ENCODE measurements around the gene FBLL1.
"Not testable (repeated sequence)": the region's sequence is repeated elsewhere in the genome, so short reads cannot be mapped to it uniquely, and the experiment has no call there.

FBLL1 gene

GRCh38 chr5:168557389-168557788, 28.3 kb downstream of the FBLL1 start:
- H3K4me1 ChIP-seq (ENCODE audit: control insufficient read depth in 1 of 2, insufficient read depth in 1 of 2, low read depth in 1 of 2, low read length in 1 of 2): no peaks in the 10 kb centered on the region
- TF ChIP-seq, protein P1, sequence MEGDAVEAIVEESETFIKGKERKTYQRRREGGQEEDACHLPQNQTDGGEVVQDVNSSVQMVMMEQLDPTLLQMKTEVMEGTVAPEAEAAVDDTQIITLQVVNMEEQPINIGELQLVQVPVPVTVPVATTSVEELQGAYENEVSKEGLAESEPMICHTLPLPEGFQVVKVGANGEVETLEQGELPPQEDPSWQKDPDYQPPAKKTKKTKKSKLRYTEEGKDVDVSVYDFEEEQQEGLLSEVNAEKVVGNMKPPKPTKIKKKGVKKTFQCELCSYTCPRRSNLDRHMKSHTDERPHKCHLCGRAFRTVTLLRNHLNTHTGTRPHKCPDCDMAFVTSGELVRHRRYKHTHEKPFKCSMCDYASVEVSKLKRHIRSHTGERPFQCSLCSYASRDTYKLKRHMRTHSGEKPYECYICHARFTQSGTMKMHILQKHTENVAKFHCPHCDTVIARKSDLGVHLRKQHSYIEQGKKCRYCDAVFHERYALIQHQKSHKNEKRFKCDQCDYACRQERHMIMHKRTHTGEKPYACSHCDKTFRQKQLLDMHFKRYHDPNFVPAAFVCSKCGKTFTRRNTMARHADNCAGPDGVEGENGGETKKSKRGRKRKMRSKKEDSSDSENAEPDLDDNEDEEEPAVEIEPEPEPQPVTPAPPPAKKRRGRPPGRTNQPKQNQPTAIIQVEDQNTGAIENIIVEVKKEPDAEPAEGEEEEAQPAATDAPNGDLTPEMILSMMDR (IDR thresholded peaks at IDR 0.05): no peak
- no peak overlapping the region for H3K4me3 ChIP-seq (ENCODE audit: low read depth in 1 of 2, low read length in 1 of 2)
- H3K27ac ChIP-seq: no peak overlapping the region
- no peaks in the 10 kb centered on the region for H3K27me3 ChIP-seq
- peaks cover 57% of the 10 kb centered on the region for H3K36me3 ChIP-seq
- no peaks in the 10 kb centered on the region for H3K9me3 ChIP-seq

DNA sequence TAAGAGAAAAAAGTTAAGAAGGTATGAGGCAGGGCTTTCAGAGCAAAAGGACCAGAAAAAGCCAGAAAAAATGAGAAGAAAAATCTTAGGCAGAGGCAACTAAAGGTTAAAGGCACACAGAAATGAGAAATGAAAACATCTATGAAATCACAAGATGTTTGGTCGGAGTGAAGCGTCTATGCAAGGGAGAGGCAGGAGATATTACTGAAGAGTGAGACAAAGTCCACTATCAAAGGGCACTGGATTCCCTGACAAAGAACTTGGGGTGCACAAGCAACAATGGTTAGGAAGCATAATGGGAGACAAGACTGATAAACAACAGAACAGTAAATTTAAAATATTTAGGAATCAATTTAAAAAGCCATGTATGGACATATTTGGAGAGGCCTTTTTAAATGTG, 33.2 kb downstream of the FBLL1 start:
- Histone ChIP-seq H3K36me3 (peaks cover 63% of the 10 kb centered on the region), H3K9me3 (no peaks in the 10 kb centered on the region), H3K27me3 (no peaks in the 10 kb centered on the region), H3K4me1 (ENCODE audit: control insufficient read depth in 1 of 2, insufficient read depth in 1 of 2, low read depth in 1 of 2, low read length in 1 of 2) (no peaks in the 10 kb centered on the region), H3K27ac (no peak overlapping the region), H3K4me3 (ENCODE audit: low read depth in 1 of 2, low read length in 1 of 2) (no peak overlapping the region)
- TF ChIP-seq, protein P1 (IDR thresholded peaks at IDR 0.05): no peak

GRCh38 chr5:168563959-168564358, 34.9 kb downstream of the FBLL1 start:
- Histone ChIP-seq H3K36me3 (peaks cover 55% of the 10 kb centered on the region), H3K4me1 (ENCODE audit: control insufficient read depth in 1 of 2, insufficient read depth in 1 of 2, low read depth in 1 of 2, low read length in 1 of 2) (no peaks in the 10 kb centered on the region), H3K9me3 (no peaks in the 10 kb centered on the region), H3K27ac (no peak overlapping the region), H3K4me3 (ENCODE audit: low read depth in 1 of 2, low read length in 1 of 2) (no peak overlapping the region), H3K27me3 (no peaks in the 10 kb centered on the region)
- TF ChIP-seq, protein P1 (IDR thresholded peaks at IDR 0.05): no peak

- H3K36me3 ChIP-seq: peaks cover 33% of the 10 kb centered on the region
These were observed 39.6 kb downstream of the FBLL1 start for GRCh38 chr5:168568738-168569137.

GRCh38 chr5:168570490-168571328, 41.6 kb downstream of the FBLL1 start:
- TF ChIP-seq, protein P1 (IDR thresholded peaks at IDR 0.05): no peak
- H3K36me3 ChIP-seq: peaks cover 22% of the 10 kb centered on the region
- no peaks in the 10 kb centered on the region for H3K4me1 ChIP-seq (ENCODE audit: control insufficient read depth in 1 of 2, insufficient read depth in 1 of 2, low read depth in 1 of 2, low read length in 1 of 2)

More at GRCh38 chr5:168568738-168569137, 39.6 kb downstream of the FBLL1 start:
- H3K9me3 ChIP-seq: no peaks in the 10 kb centered on the region
- H3K27ac ChIP-seq: no peak overlapping the region
- no peaks in the 10 kb centered on the region for H3K27me3 ChIP-seq
- H3K4me3 ChIP-seq (ENCODE audit: low read depth in 1 of 2, low read length in 1 of 2): no peak overlapping the region
- TF ChIP-seq, protein P1 (IDR thresholded peaks at IDR 0.05): no peak
- no peaks in the 10 kb centered on the region for H3K4me1 ChIP-seq (ENCODE audit: control insufficient read depth in 1 of 2, insufficient read depth in 1 of 2, low read depth in 1 of 2, low read length in 1 of 2)

DNA sequence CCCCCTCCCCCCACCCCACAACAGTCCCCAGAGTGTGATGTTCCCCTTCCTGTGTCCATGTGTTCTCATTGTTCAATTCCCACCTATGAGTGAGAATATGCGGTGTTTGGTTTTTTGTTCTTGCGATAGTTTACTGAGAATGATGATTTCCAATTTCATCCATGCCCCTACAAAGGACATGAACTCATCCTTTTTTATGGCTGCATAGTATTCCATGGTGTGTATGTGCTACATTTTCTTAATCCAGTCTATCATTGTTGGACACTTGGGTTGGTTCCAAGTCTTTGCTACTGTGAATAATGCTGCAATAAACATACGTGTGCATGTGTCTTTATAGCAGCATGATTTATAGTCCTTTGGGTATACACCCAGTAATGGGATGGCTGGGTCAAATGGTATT, 44.6 kb downstream of the FBLL1 start:
- H3K9me3 ChIP-seq; H3K27me3 ChIP-seq; H3K4me3 ChIP-seq (ENCODE audit: low read depth in 1 of 2, low read length in 1 of 2); H3K36me3 ChIP-seq; H3K27ac ChIP-seq: not testable (repeated sequence)
- H3K4me1 ChIP-seq (ENCODE audit: control insufficient read depth in 1 of 2, insufficient read depth in 1 of 2, low read depth in 1 of 2, low read length in 1 of 2): peaks cover 12% of the 10 kb centered on the region in 2 experiments

More at GRCh38 chr5:168570490-168571328, 41.6 kb downstream of the FBLL1 start:
- Histone ChIP-seq H3K9me3 (no peaks in the 10 kb centered on the region), H3K4me3 (ENCODE audit: low read depth in 1 of 2, low read length in 1 of 2) (no peak overlapping the region), H3K27me3 (no peaks in the 10 kb centered on the region), H3K27ac (no peak overlapping the region)

DNA sequence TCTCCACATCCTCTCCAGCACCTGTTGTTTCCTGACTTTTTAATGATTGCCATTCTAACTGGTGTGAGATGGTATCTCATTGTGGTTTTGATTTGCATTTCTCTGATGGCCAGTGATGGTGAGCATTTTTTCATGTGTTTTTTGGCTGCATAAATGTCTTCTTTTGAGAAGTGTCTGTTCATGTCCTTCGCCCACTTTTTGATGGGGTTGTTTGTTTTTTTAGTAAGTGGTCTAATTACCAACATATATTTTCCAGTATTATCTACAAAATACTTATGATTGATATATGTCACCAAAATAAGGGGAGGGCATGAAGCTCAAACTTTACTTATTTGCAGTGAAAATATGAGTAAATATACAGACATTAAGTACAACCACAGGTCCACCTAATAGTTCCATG, 45.1 kb downstream of the FBLL1 start:
- H3K9me3 ChIP-seq; H3K4me3 ChIP-seq (ENCODE audit: low read depth in 1 of 2, low read length in 1 of 2); H3K27me3 ChIP-seq; H3K27ac ChIP-seq; H3K36me3 ChIP-seq: not testable (repeated sequence)
- peaks cover 15 to 16% of the 10 kb centered on the region in 2 experiments for H3K4me1 ChIP-seq (ENCODE audit: control insufficient read depth in 1 of 2, insufficient read depth in 1 of 2, low read depth in 1 of 2, low read length in 1 of 2)

All from neutrophil (primary cell).